Measurements from ENCODE around the gene STK32B. TPM values are rescaled to one million over a fixed set of nuclear protein-coding genes. Genes with fewer than 3 reads are reported as not detected.

The STK32B gene
- total and polyA plus RNA-seq, 2 of the 4 experiments (the other 2 are of a cell fraction) = 5.5 to 6.3 TPM

DNA sequence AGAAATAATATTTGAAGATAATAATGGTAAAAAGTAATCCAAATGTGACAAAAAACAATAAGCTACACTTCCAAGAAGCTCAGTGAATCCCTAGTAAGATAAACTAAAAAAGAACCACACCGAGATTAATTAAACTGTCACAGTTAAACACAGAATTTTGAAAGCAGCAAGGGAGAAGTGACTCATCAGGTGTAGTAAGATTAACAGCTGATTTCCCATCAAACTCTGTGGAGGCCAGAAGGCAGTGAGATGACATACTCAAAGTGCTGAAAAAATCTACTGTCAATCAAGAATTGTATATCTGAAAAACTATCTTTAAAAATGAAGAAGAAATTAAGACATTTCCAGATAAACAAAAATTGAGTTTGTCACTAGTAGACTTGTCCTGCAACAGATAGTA is 35.3 kb downstream of the STK32B start:
- no peak for ATAC-seq (ENCODE audit: low read depth)
- H3K9ac ChIP-seq (ENCODE audit: low read depth, low read length) = no peak overlapping the region
- H3K23ac ChIP-seq (ENCODE audit: low read depth, low read length) = no peak overlapping the region
- ChIA-PET CTCF (interaction anchor here (1.0 kb wide), 1 partner anchor 17 kb away, joined by 3 read pairs; no protein-coding TSS in a partner anchor), POLR2A (ENCODE audit: unreplicated experiment) (no interaction called here)
- H4K91ac ChIP-seq (ENCODE audit: insufficient read depth, low read depth, low read length) = no peak overlapping the region
- H3K14ac ChIP-seq (replicated peaks; ENCODE audit: low read depth, low read length) = no peak overlapping the region
- H4K20me1 ChIP-seq (ENCODE audit: insufficient read depth, low read length) = no peaks in the 10 kb centered on the region
- in situ Hi-C loops (cut with MboI; ENCODE audit: low sequenced_read_pairs) = no loop called here
- no peaks in the 10 kb centered on the region; a peak in 2 of 4 replicates for H3K79me1 ChIP-seq (ENCODE audit: low read depth in 1 of 2, low read length in 2 of 2)
- no peak overlapping the region for H3K4me2 ChIP-seq (ENCODE audit: low read depth, low read length)
- intact Hi-C loops (cut with micrococcal nuclease) = no loop called here
- no peaks in the 10 kb centered on the region for H3K9me1 ChIP-seq (ENCODE audit: insufficient read depth, low read length)
- BruUV-seq (replicated peaks) = no TSS peak
- H2BK20ac ChIP-seq (ENCODE audit: low read depth, low read length) = no peak overlapping the region
- no peak overlapping the region for H3K4ac ChIP-seq (ENCODE audit: low read depth, low read length)
- no peak overlapping the region for H3K18ac ChIP-seq (ENCODE audit: low read depth, low read length)
- H2BK120ac ChIP-seq (ENCODE audit: low read depth, low read length) = no peak overlapping the region
- H3K4me1 ChIP-seq (ENCODE audit: control insufficient read depth, insufficient read depth, low read length) = no peaks in the 10 kb centered on the region
- no peak overlapping the region for H2AK5ac ChIP-seq (ENCODE audit: low read depth, low read length)
- TF ChIP-seq FOS (IDR thresholded peaks at IDR 0.05; ENCODE audit: low read depth, low read length) (no peak), MXI1 (IDR thresholded peaks at IDR 0.05; ENCODE audit: borderline replicate concordance, low read depth, low read length) (no peak), RAD21 (IDR thresholded peaks at IDR 0.05; ENCODE audit: low read length) (no peak), CHD1 (IDR thresholded peaks at IDR 0.05; ENCODE audit: low read depth, low read length) (no peak), MAFK (IDR thresholded peaks at IDR 0.05; ENCODE audit: low read depth, low read length) (no peak), MAZ (IDR thresholded peaks at IDR 0.05; ENCODE audit: borderline replicate concordance, low read depth, low read length) (no peak), RCOR1 (IDR thresholded peaks at IDR 0.05; ENCODE audit: insufficient replicate concordance, low read length) (no peak), POLR2A (IDR thresholded peaks at IDR 0.05; ENCODE audit: low read depth, low read length) (no peak), CEBPB (IDR thresholded peaks at IDR 0.05; ENCODE audit: low read depth, low read length) (no peak), NFE2L2 (IDR thresholded peaks at IDR 0.05; ENCODE audit: low read depth, low read length) (no peak), USF2 (IDR thresholded peaks at IDR 0.05; ENCODE audit: low read depth, low read length) (no peak)
- no peak overlapping the region for H2AK9ac ChIP-seq (replicated peaks; ENCODE audit: low read depth, low read length, poor library complexity)
- H4K5ac ChIP-seq (ENCODE audit: low read depth, low read length) = no peak overlapping the region
- no peak overlapping the region for H3K4me3 ChIP-seq (ENCODE audit: insufficient read depth, low read depth, low read length)
- no peak overlapping the region for H4K8ac ChIP-seq (ENCODE audit: low read depth in 2 of 2, low read length in 2 of 2)
- H3K27ac ChIP-seq (ENCODE audit: insufficient read depth, low read length) = no peak overlapping the region
- H2BK15ac ChIP-seq (ENCODE audit: low read depth, low read length) = no peak overlapping the region
- WGBS, 2 experiments (ENCODE audit: extremely low coverage in 2 of 2, insufficient read length in 1 of 2) = no CpG with 5 or more reads among the region's 1 CpG
- H3K36me3 ChIP-seq (ENCODE audit: control insufficient read depth, insufficient read depth, low read length) = no peaks in the 10 kb centered on the region
- no peak overlapping the region for H2BK5ac ChIP-seq (ENCODE audit: low read depth, low read length, poor library complexity, severe bottlenecking)
- dilution Hi-C loops (cut with HindIII; ENCODE audit: low sequenced_read_pairs, unreplicated experiment) = no loop called here
- no peak for DNase-seq
- no peaks in the 10 kb centered on the region for H3K27me3 ChIP-seq (ENCODE audit: control insufficient read depth, insufficient read depth, low read length)
- no peak overlapping the region for H2AFZ ChIP-seq (replicated peaks; ENCODE audit: low read length, poor library complexity)
- no peak overlapping the region for H3K56ac ChIP-seq (ENCODE audit: extremely low read depth, insufficient read depth, low read length)
- H3K9me3 ChIP-seq (ENCODE audit: control insufficient read depth, insufficient read depth, low read length) = peaks cover 9% of the 10 kb centered on the region
